Parathyroid adenoma (tissue), 2 donors: ENCODE measurements around the gene ZNF239.

ENCODE experiments used
- H2AFZ ChIP-seq: fragments of 300-600 bp; sonication (generic); one replicate; pipeline ENCODE4 v1.7.0; 2017; ENCODE audit warnings: antibody characterized with exemption, mild to moderate bottlenecking
- H3K27ac ChIP-seq: fragments of 300-600 bp; sonication (generic); one replicate; pipeline ENCODE4 v1.7.0; 2017
- H3K27me3 ChIP-seq: fragments of 300-600 bp; sonication (generic); one replicate; pipeline ENCODE4 v1.7.0; 2017; ENCODE audit warnings: low read length; ENCODE audit not compliant: control insufficient read depth, insufficient read depth
- H3K36me3 ChIP-seq: fragments of 300-600 bp; sonication (generic); one replicate; pipeline ENCODE4 v1.7.0; 2017; ENCODE audit warnings: low read length; ENCODE audit not compliant: control insufficient read depth, insufficient read depth
- H3K4me1 ChIP-seq: fragments of 300-600 bp; sonication (generic); one replicate; pipeline ENCODE4 v1.7.0; 2017; ENCODE audit warnings: control low read depth
- H3K4me2 ChIP-seq: fragments of 300-600 bp; sonication (generic); one replicate; pipeline ENCODE4 v1.7.0; 2017; ENCODE audit warnings: low read length
- H3K4me3 ChIP-seq: fragments of 300-600 bp; sonication (generic); one replicate; pipeline ENCODE4 v1.7.0; 2017; ENCODE audit warnings: low read depth, low read length
- H3K79me2 ChIP-seq: fragments of 300-600 bp; sonication (generic); one replicate; pipeline ENCODE4 v1.7.0; 2017; ENCODE audit warnings: control low read depth
- H3K9ac ChIP-seq: fragments of 300-600 bp; sonication (generic); one replicate; pipeline ENCODE4 v1.7.0; 2017; ENCODE audit warnings: mild to moderate bottlenecking
- H3K9me3 ChIP-seq: fragments of 300-600 bp; sonication (generic); one replicate; pipeline ENCODE4 v1.7.0; 2017; ENCODE audit warnings: low read length; ENCODE audit not compliant: control insufficient read depth
- CTCF ChIP-seq: fragments of 300-600 bp; sonication (generic); IDR thresholded peaks from one replicate; pipeline ENCODE4 v1.7.0; 2017; ENCODE audit warnings: antibody characterized with exemption, mild to moderate bottlenecking
- donor health status: primary hyperparathyroidism.

ZNF239 gene

GRCh38 chr10:43574001-43574892 lies at the start of gene ZNF239:
Gene ZNF239, minus strand, starts transcription at chr10:43574616. Its CDS starts 16,537 bp downstream, at chr10:43558079.
- H3K9ac ChIP-seq = no peak within 1 kb of the TSS
- H3K27ac ChIP-seq = no peak within 1 kb of the TSS
- peaks cover 3% of the 10 kb centered on the region for H3K4me1 ChIP-seq
- H3K36me3 ChIP-seq = no peaks in the 10 kb centered on the region
- TF ChIP-seq CTCF = no peak
- no peaks in the 10 kb centered on the region for H3K27me3 ChIP-seq
- peak within 1 kb of the TSS; percentile 54 for H3K4me3 ChIP-seq
- no peaks in the 10 kb centered on the region for H3K9me3 ChIP-seq
- H2AFZ ChIP-seq = peak within 1 kb of the TSS; percentile 93
- H3K79me2 ChIP-seq = no peaks in the 10 kb centered on the region
- peak within 1 kb of the TSS; percentile 61 for H3K4me2 ChIP-seq

- no peak overlapping the region for H3K27ac ChIP-seq
- peak overlapping the region; percentile 25 for H3K4me2 ChIP-seq
- H2AFZ ChIP-seq = no peak overlapping the region
- no peaks in the 10 kb centered on the region for H3K79me2 ChIP-seq
- TF ChIP-seq CTCF = no peak
- H3K9me3 ChIP-seq = no peaks in the 10 kb centered on the region
- H3K27me3 ChIP-seq = no peaks in the 10 kb centered on the region
- H3K9ac ChIP-seq = no peak overlapping the region
- no peaks in the 10 kb centered on the region for H3K36me3 ChIP-seq
- no peaks in the 10 kb centered on the region for H3K4me1 ChIP-seq
- no peak overlapping the region for H3K4me3 ChIP-seq
Measured at GRCh38 chr10:43623351-43623750, 48.9 kb upstream of the ZNF239 start.

- Histone ChIP-seq H2AFZ (no peak overlapping the region), H3K79me2 (no peaks in the 10 kb centered on the region), H3K36me3 (no peaks in the 10 kb centered on the region), H3K9ac (no peak overlapping the region), H3K4me3 (no peak overlapping the region), H3K27me3 (no peaks in the 10 kb centered on the region), H3K4me2 (no peak overlapping the region), H3K27ac (no peak overlapping the region), H3K4me1 (no peaks in the 10 kb centered on the region), H3K9me3 (no peaks in the 10 kb centered on the region)
- TF ChIP-seq CTCF = no peak
Measured at GRCh38 chr10:43622038-43622437, 47.6 kb upstream of the ZNF239 start.

- Histone ChIP-seq H3K4me2 (no peak overlapping the region), H3K36me3 (peaks cover 4% of the 10 kb centered on the region), H3K27ac (no peak overlapping the region), H3K79me2 (no peaks in the 10 kb centered on the region), H3K27me3 (no peaks in the 10 kb centered on the region), H3K9me3 (no peaks in the 10 kb centered on the region), H3K9ac (no peak overlapping the region), H3K4me3 (no peak overlapping the region), H3K4me1 (no peaks in the 10 kb centered on the region), H2AFZ (no peak overlapping the region)
- no peak for TF ChIP-seq CTCF
Measured at GRCh38 chr10:43619368-43619767, 45.0 kb upstream of the ZNF239 start.
